B cell (primary cell): ENCODE results near the gene C1orf52. TPM values are rescaled to one million over a fixed set of nuclear protein-coding genes. Genes with fewer than 3 reads are reported as not detected.

Source experiments
- ATAC-seq: fragments of 200-7000 bp; cut with Tn5 transposase; one replicate; pipeline ENCODE4 v1.10.0; 2021; ENCODE audit warnings: low read depth, mild to moderate bottlenecking, moderate number of reproducible peaks, moderate library complexity
- CTCF ChIA-PET: fragments of 350-600 bp; sonication (Branson Sonifier 250); formaldehyde crosslinking; loops from one replicate; lab custom pipeline; 2021; ENCODE audit warnings: antibody characterized with exemption, inconsistent platforms; lab: Charles Lee
- POLR2A ChIA-PET: fragments of 350-600 bp; sonication (Branson Sonifier 250); formaldehyde crosslinking; loops from one replicate; lab custom pipeline; 2021; ENCODE audit warnings: antibody characterized with exemption; lab: Charles Lee
- DNase-seq: peaks from one replicate; pipeline ENCODE4 v3.0.0; 2013
- H2AFZ ChIP-seq: 2 replicates; pipeline ENCODE4 v1.6.1; 2012; ENCODE audit warnings: mild to moderate bottlenecking, low read depth, low read length; ENCODE audit not compliant: insufficient read depth, poor library complexity, severe bottlenecking
- H3K27ac ChIP-seq, 2 donors: 1 replicate in 1 of 2; 2 replicates in 1 of 2; pipeline ENCODE4 v1.5.1; 2012 to 2013; ENCODE audit warnings: low read length in 2 of 2, mild to moderate bottlenecking in 2 of 2, moderate library complexity in 1 of 2
- H3K27me3 ChIP-seq, 4 experiments: fragments of 200-600 bp in 1 of 4; sonication (generic) in 1 of 4; replicated peaks in 1 of 4; 1 replicate in 2 of 4; 2 replicates in 2 of 4; pipeline versions ENCODE4 v1.6.1 to v1.7.0; 2013 to 2016; ENCODE audit warnings: low read length in 3 of 4, mild to moderate bottlenecking in 2 of 4, mixed read lengths in 1 of 4, moderate library complexity in 1 of 4; ENCODE audit not compliant: insufficient read depth in 4 of 4, control insufficient read depth in 3 of 4; ENCODE audit errors: control extremely low read depth in 1 of 4
- H3K36me3 ChIP-seq, 2 experiments: replicated peaks in 1 of 2; 1 replicate in 1 of 2; 2 replicates in 1 of 2; pipeline versions ENCODE4 v1.6.1 to v1.7.1; 2013; ENCODE audit warnings: low read length in 1 of 2; ENCODE audit not compliant: insufficient read depth in 2 of 2, control insufficient read depth in 1 of 2; ENCODE audit errors: control extremely low read depth in 1 of 2, extremely low read depth in 1 of 2
- H3K4me1 ChIP-seq, 2 donors: fragments of 200-600 bp in 1 of 2; sonication (generic) in 1 of 2; 1 replicate in 1 of 2; 2 replicates in 1 of 2; pipeline versions ENCODE4 v1.5.1 to v1.6.1; 2013 to 2017; ENCODE audit warnings: low read length in 2 of 2; ENCODE audit not compliant: control insufficient read depth in 2 of 2, insufficient read depth in 2 of 2
- H3K4me2 ChIP-seq: replicated peaks from 2 replicates; pipeline ENCODE3; 2012; ENCODE audit warnings: mild to moderate bottlenecking, low read depth, low read length; ENCODE audit not compliant: poor library complexity, severe bottlenecking
- H3K4me3 ChIP-seq, 5 experiments: fragments of 200-600 bp in 1 of 5; sonication (generic) in 1 of 5; 1 replicate in 3 of 5; 2 replicates in 2 of 5; pipeline versions ENCODE4 v1.5.1 to v1.7.0; 2011 to 2016; ENCODE audit warnings: low read length in 4 of 5, mild to moderate bottlenecking in 4 of 5, low read depth in 2 of 5, control low read depth in 1 of 5, moderate library complexity in 1 of 5; ENCODE audit not compliant: insufficient read depth in 1 of 5; ENCODE audit errors: control extremely low read depth in 1 of 5, extremely low read depth in 1 of 5
- H3K79me2 ChIP-seq: fragments of 200-600 bp; sonication (generic); one replicate; pipeline ENCODE4 v1.6.0; 2016; ENCODE audit warnings: low read length; ENCODE audit not compliant: control insufficient read depth, insufficient read depth
- H3K9ac ChIP-seq: fragments of 200-600 bp; sonication (generic); 2 replicates; pipeline ENCODE4 v1.6.1; 2017; ENCODE audit warnings: mild to moderate bottlenecking, low read length, moderate library complexity
- H3K9me3 ChIP-seq, 3 donors: one replicate each; pipeline versions ENCODE4 v1.6.1 to v1.7.1; 2013; ENCODE audit warnings: low read length in 2 of 3; ENCODE audit not compliant: control insufficient read depth in 2 of 3, insufficient read depth in 1 of 3; ENCODE audit errors: control extremely low read depth in 1 of 3
- H4K20me1 ChIP-seq: 2 replicates; pipeline ENCODE4 v1.6.0; 2012; ENCODE audit warnings: mild to moderate bottlenecking, low read length; ENCODE audit not compliant: insufficient read depth, control insufficient read depth, poor library complexity, severe bottlenecking
- H3K27ac Mint-ChIP-seq: one replicate; pipeline ENCODE4 v1.8.0; 2021; ENCODE audit warnings: mixed read lengths
- H3K27me3 Mint-ChIP-seq: one replicate; pipeline ENCODE4 v1.8.0; 2021; ENCODE audit warnings: mixed read lengths
- H3K4me1 Mint-ChIP-seq: one replicate; pipeline ENCODE4 v1.8.0; 2021; ENCODE audit warnings: mixed read lengths
- H3K4me3 Mint-ChIP-seq: one replicate; pipeline ENCODE4 v1.8.0; 2021; ENCODE audit warnings: mixed read lengths
- H3K9me3 Mint-ChIP-seq: one replicate; pipeline ENCODE4 v1.8.0; 2022; ENCODE audit warnings: mixed read lengths; ENCODE audit not compliant: insufficient read depth
- EZH2 ChIP-seq: IDR thresholded peaks from 2 replicates; pipeline ENCODE4 v1.6.1; 2012; ENCODE audit warnings: borderline replicate concordance, low read depth, mild to moderate bottlenecking, moderate library complexity, low read length; ENCODE audit not compliant: insufficient read depth, poor library complexity, severe bottlenecking
- WGBS: methylation state at CpG from one replicate; pipeline ENCODE4 v1.1.5; 2013; ENCODE audit warnings: missing lambda C conversion rate; ENCODE audit not compliant: insufficient coverage; 5-methylcytosine and 5-hydroxymethylcytosine counted together
- intact Hi-C: fragments of 100-400 bp; cut with micrococcal nuclease; formaldehyde crosslinking; loops from one replicate; pipeline ENCODE4 v1.10.0; 2022
- polyA plus RNA-seq: library from polyadenylated mRNA; depleted of rRNA; stranded (reverse); fragments of >200 nt; gene quantifications from 2 replicates; pipeline ENCODE4 v1.2.3, GENCODE V29; 2012
- total RNA-seq, 2 donors: library from RNA; stranded (reverse); fragments of 120-200 nt in 1 of 2; gene quantifications; 1 replicate in 1 of 2; 2 replicates in 1 of 2; pipeline versions ENCODE4 v1.2.3 to v1.2.4, GENCODE V29; 2013 to 2022
- TF ChIP-seq, protein P1 (sequence below): fragments of 200-600 bp; IDR thresholded peaks from one replicate; pipeline ENCODE4 v1.8.0; 2022; ENCODE audit warnings: antibody characterized with exemption, mild to moderate bottlenecking

C1orf52 gene
- total and polyA plus RNA-seq, 2 donors (not counting 1 experiment from before 2014, with no cell fraction given): 29.9 to 45.3 TPM

DNA sequence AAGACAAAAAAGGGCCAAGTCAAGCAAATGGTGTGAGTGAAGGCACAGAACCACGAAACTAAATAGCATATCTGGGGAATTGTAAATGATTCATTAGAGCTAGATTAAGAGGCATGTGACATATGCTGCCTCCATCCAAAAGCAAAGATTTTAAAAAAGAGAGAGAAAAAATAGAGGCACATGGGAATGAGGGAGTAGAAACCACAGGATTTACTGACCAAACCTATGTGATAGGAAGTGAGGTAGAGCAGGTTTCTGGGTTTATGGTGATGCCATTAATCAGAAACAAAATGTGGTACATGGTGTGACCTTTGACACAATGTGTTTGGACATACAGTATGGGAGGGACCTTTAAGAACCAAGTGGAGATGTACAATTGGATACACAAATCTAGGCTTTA is 13.6 kb downstream of the C1orf52 start:
- no peaks in the 10 kb centered on the region for H3K27me3 ChIP-seq
- Mint-ChIP-seq H3K4me1 (peaks cover 1% of the 10 kb centered on the region), H3K9me3 (no peaks in the 10 kb centered on the region), H3K27ac (no peak overlapping the region), H3K4me3 (no peak overlapping the region), H3K27me3 (no peaks in the 10 kb centered on the region)
- no peak overlapping the region for H3K27ac ChIP-seq
- intact Hi-C loops: no loop called here
- H4K20me1 ChIP-seq: peaks cover 4% of the 10 kb centered on the region
- no peaks in the 10 kb centered on the region for H3K4me1 ChIP-seq
- H3K79me2 ChIP-seq: no peaks in the 10 kb centered on the region
- no peak for ATAC-seq
- WGBS: 100% methylated on average over 1 of the region's 1 CpG
- DNase-seq: no peak
- ChIA-PET CTCF (interaction anchor here (1.0 to 2.5 kb wide), 3 partner anchors 9 to 301 kb away, joined by 3 to 11 read pairs (median 4); no protein-coding TSS in a partner anchor), POLR2A (no interaction called here)
- no peak overlapping the region for H3K4me2 ChIP-seq
- H3K4me3 ChIP-seq: no peak overlapping the region
- H3K9me3 ChIP-seq: peaks cover 0 to 7% (median 0%) of the 10 kb centered on the region in 3 donors
- TF ChIP-seq, protein P1, sequence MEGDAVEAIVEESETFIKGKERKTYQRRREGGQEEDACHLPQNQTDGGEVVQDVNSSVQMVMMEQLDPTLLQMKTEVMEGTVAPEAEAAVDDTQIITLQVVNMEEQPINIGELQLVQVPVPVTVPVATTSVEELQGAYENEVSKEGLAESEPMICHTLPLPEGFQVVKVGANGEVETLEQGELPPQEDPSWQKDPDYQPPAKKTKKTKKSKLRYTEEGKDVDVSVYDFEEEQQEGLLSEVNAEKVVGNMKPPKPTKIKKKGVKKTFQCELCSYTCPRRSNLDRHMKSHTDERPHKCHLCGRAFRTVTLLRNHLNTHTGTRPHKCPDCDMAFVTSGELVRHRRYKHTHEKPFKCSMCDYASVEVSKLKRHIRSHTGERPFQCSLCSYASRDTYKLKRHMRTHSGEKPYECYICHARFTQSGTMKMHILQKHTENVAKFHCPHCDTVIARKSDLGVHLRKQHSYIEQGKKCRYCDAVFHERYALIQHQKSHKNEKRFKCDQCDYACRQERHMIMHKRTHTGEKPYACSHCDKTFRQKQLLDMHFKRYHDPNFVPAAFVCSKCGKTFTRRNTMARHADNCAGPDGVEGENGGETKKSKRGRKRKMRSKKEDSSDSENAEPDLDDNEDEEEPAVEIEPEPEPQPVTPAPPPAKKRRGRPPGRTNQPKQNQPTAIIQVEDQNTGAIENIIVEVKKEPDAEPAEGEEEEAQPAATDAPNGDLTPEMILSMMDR: no peak
- no peak for TF ChIP-seq EZH2
- H3K9ac ChIP-seq: no peak overlapping the region
- H3K36me3 ChIP-seq: peaks cover 3 to 10% of the 10 kb centered on the region in 2 experiments
- H2AFZ ChIP-seq: no peak overlapping the region

DNA sequence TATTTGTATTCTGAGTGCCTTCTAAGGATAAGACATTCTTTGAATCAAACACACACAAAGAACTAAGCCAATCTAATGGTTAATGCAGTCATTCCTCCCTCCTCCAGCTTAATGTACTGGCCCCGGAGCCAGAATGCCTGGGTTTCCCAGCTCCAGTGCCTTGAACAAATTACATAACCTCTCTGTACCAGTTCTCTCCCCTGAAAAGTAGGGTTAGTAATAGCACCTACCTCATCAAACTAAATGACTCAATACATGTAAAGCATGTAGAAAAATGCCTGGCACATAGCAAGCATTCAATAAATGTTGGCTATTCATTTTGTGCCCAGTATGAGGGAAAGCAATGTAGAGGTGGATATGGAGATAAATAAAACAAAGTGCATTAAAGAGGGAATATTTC is 14.0 kb downstream of the C1orf52 start:
- DNase-seq (no peak), ATAC-seq (no peak)
- Histone ChIP-seq H3K9me3 (peaks cover 0 to 7% (median 0%) of the 10 kb centered on the region in 3 donors), H4K20me1 (no peaks in the 10 kb centered on the region), H3K9ac (no peak overlapping the region), H3K4me3 (no peak overlapping the region), H3K27me3 (no peaks in the 10 kb centered on the region), H2AFZ (no peak overlapping the region), H3K79me2 (no peaks in the 10 kb centered on the region), H3K27ac (no peak overlapping the region), H3K36me3 (peaks cover under 1 to 6% of the 10 kb centered on the region in 2 experiments), H3K4me2 (no peak overlapping the region), H3K4me1 (no peaks in the 10 kb centered on the region)
- POLR2A ChIA-PET: no interaction called here
- Mint-ChIP-seq H3K4me1 (peaks cover 1% of the 10 kb centered on the region), H3K4me3 (no peak overlapping the region), H3K27me3 (no peaks in the 10 kb centered on the region), H3K9me3 (no peaks in the 10 kb centered on the region), H3K27ac (no peak overlapping the region)
- CTCF ChIA-PET: interaction anchor here (1.0 to 2.5 kb wide), 3 partner anchors 9 to 300 kb away, joined by 3 to 11 read pairs (median 3); no protein-coding TSS in a partner anchor
- TF ChIP-seq, protein P1: no peak
- TF ChIP-seq EZH2: no peak
- no CpG with 5 or more reads among the region's 1 CpG for WGBS
- intact Hi-C loops: no loop called here
